ENCODE measurements around the gene RHOBTB3. TPM values are rescaled to one million over a fixed set of nuclear protein-coding genes. Genes with fewer than 3 reads are reported as not detected.

Gene RHOBTB3
- total RNA-seq, 2 donors from 2014 or later: 0.92 to 2.5 TPM

Other genes with a start within 250 kb of the RHOBTB3 start
- 10 to 100 TPM; 78.2 to 90.2 TPM for gene SKIC3, start 176.4 kb upstream of the RHOBTB3 start, total RNA-seq
- 1 to 10 TPM; 4.7 to 4.8 TPM for gene ARSK, start 176.2 kb upstream of the RHOBTB3 start, total RNA-seq
- gene GPR150, start 111.2 kb upstream of the RHOBTB3 start, total RNA-seq: 1 to 10 TPM; 1.8 to 2.5 TPM
- gene RFESD, start 84.6 kb upstream of the RHOBTB3 start, total RNA-seq: 1 to 10 TPM; 2.8 to 2.9 TPM
- gene SPATA9, start 48.3 kb upstream of the RHOBTB3 start, total RNA-seq: not detected
- 10 to 100 TPM; 32.0 to 51.9 TPM for gene GLRX, start 91.4 kb downstream of the RHOBTB3 start, total RNA-seq
- gene ELL2, start 230.5 kb downstream of the RHOBTB3 start, total RNA-seq: 10 to 100 TPM; 59.8 to 80.7 TPM

All from T-helper 17 cell (primary cell).